Measurements from ENCODE around the gene NFATC2.

DNA sequence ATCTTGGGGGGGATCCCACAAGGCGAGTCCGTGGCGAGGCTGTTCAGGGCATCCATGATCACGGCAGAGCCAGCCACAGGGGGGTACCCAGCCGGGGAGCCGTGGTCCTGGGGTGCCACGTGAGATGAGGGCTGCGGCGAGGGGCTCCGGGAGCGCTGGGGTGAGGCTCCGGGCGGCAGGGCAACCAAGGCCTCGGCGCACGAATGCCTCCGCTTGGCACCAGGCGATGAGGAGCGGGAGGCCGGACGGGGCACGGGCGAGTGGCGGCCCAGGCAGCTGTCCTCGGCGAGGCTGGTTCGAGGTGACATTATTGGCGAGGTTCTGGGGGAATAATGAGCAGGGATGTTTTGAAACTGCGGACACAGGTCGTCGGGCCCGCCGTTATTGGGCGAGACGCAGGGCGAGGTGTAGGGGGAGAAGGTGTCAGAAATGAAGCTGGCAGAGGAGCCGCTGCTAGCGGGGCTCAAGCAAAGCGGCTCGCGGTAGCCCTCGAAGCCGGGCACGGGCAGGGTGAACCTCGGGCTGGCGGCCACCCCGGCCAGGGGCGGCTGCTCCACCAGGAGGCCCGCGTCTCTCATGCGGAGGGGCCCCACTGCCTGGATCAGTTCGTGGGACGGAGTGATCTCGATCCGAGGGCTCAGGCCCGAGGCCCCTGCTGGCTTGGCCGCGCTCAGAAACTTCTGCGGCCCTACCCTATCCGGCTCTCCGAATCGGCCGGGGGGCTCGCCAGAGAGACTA lies 19.1 kb downstream of the NFATC2 start:
- TF ChIP-seq, protein P1, sequence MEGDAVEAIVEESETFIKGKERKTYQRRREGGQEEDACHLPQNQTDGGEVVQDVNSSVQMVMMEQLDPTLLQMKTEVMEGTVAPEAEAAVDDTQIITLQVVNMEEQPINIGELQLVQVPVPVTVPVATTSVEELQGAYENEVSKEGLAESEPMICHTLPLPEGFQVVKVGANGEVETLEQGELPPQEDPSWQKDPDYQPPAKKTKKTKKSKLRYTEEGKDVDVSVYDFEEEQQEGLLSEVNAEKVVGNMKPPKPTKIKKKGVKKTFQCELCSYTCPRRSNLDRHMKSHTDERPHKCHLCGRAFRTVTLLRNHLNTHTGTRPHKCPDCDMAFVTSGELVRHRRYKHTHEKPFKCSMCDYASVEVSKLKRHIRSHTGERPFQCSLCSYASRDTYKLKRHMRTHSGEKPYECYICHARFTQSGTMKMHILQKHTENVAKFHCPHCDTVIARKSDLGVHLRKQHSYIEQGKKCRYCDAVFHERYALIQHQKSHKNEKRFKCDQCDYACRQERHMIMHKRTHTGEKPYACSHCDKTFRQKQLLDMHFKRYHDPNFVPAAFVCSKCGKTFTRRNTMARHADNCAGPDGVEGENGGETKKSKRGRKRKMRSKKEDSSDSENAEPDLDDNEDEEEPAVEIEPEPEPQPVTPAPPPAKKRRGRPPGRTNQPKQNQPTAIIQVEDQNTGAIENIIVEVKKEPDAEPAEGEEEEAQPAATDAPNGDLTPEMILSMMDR (conservative IDR thresholded peaks at IDR 0.05 in 1 of 2, IDR thresholded peaks at IDR 0.05 in 1 of 2; ENCODE audit: extremely low read depth in 1 of 2, insufficient read depth in 1 of 2, low read depth in 1 of 2, low read length in 2 of 2) = no peak
- no peak for TF ChIP-seq EZH2 (IDR thresholded peaks at IDR 0.05; ENCODE audit: borderline replicate concordance, low read length)

Measured in mammary epithelial cell (primary cell).